ENCODE data around the gene C6orf89.

C6orf89 gene

DNA sequence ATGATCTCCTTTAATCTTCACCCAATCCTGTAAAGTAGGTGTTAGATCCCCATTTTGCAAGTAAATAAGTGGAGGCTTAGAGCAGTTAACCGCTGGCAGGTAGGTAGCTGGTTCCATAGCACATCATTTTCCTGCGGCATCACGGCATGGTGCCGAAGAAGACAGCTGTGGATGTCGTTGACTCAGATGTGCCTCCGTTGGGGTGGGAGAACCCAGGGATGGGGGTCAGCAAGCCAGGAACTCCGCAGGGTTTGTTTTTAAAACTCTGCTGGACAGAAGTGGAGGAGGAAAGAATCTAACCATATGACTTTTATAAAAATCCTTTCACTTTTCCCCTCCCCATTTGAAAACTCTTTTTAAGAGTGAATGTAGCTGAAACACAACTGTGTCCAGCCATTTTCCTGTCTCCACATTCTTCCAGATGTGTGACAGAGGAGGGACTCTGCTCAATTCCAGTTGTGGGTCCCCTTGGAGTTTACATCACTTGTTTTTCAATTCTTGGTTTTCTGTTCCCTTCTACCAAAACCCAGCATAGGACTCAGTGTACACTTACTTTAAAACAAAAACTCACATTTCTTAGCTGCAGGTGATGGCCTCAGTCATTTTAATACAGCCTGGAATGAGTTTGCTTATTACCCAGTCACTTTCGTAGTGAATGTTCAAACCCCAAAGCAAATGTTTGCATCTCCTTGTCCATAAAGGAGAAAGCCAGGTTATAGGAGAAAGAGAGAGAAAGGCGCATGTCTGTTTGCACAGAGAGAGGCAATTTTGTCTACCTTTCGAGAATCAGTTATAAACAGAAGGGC is 41.2 kb downstream of the C6orf89 start:
- TF ChIP-seq FOXP2 (optimal IDR thresholded peaks at IDR 0.05; ENCODE audit: control extremely low read depth, extremely low read length, insufficient read depth) (no peak), POLR2AphosphoS5 (IDR thresholded peaks at IDR 0.05; ENCODE audit: borderline replicate concordance, low read depth, low read length) (no peak)
- Histone ChIP-seq H3K27ac (no peak overlapping the region), H3K9ac (ENCODE audit: insufficient read length) (no peak overlapping the region)

DNA sequence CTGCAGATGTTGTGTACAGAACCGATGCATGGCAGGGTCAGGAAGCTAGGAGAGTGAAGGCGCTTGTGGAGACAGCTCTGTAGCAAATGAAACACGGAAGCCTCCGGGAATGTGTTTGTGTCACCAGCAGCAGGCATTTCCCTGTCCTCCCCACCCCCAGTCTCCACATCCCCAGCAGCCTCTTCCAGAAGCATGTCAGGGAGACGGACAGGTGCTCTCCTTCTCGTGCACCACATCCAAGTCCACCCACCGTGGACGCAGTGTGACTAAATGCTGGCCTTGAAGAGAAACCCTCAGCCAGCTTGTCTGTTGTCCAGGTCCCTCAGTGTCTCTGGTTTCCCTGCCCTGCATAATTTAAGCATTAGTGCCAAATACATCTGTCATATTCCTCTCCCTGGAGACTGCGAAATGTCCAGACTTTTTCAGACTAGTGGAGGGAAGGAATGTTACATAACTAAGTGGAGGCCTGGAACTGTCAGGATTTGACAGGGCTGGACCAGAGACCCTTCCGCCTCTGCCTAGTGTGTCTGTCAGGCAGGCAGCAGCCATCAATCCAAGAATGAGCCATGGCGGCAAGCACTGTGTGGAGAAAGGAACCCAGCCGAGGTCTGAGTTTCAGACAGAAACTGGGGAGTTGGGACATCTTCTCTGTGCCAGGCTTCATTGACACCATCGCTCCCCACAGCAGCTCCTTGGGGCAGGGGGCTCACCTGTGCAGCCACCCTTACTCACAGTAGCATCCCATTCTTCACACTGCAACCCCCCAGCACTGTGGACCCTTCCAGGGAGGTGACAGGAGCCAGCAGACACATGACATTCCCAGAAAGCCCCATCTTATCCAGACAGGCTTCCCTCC is 42.2 kb downstream of the C6orf89 start:
- H3K9me3 ChIP-seq (ENCODE audit: low read depth, low read length), result no peaks in the 10 kb centered on the region
- no peak for TF ChIP-seq EZH2 (IDR thresholded peaks at IDR 0.05)
- no peak for TF ChIP-seq POLR2AphosphoS5 (IDR thresholded peaks at IDR 0.05; ENCODE audit: borderline replicate concordance, low read depth, low read length)
- TF ChIP-seq FOXP2 (optimal IDR thresholded peaks at IDR 0.05; ENCODE audit: control extremely low read depth, extremely low read length, insufficient read depth), result no peak
- no peak for DNase-seq (ENCODE audit: low read depth, low spot score)
- H3K27ac ChIP-seq, result no peak overlapping the region
- H3K36me3 ChIP-seq (ENCODE audit: insufficient read depth, low read length), result no peaks in the 10 kb centered on the region; the same call in 1 of the 2 replicates
- no peak overlapping the region for H3K9ac ChIP-seq (ENCODE audit: insufficient read length)
- H3K4me3 ChIP-seq, result no peak overlapping the region

More for the DNA sequence above, 41.2 kb downstream of the C6orf89 start:
- Histone ChIP-seq H3K9me3 (ENCODE audit: low read depth, low read length) (no peaks in the 10 kb centered on the region), H3K4me3 (no peak overlapping the region), H3K36me3 (ENCODE audit: insufficient read depth, low read length) (no peaks in the 10 kb centered on the region; the same call in 1 of the 2 replicates)
- no peak for DNase-seq (ENCODE audit: low read depth, low spot score)

DNA sequence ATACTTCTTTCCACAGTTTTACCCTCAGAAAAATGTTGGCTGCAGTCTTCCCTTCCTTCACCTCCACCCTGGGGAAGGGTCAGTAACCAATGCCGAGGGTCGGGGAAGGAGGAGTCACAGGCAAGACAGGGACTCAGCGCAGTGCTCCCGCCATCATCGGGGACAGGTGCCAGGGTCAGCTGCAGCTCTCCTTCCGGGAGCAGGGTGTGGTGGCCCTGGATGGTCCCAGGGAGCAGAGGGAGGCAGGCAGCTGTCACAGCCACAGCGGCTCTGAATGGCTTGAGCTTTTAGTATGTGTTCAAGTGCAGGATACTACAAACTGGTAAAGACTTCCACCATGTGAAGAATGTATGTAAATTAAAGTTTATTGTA is 42.8 kb downstream of the C6orf89 start:
- H3K27ac ChIP-seq, result no peak overlapping the region
- no peak for DNase-seq (ENCODE audit: low read depth, low spot score)
- no peak for TF ChIP-seq POLR2AphosphoS5 (IDR thresholded peaks at IDR 0.05; ENCODE audit: borderline replicate concordance, low read depth, low read length)
- no peak for TF ChIP-seq EZH2 (IDR thresholded peaks at IDR 0.05)
- TF ChIP-seq FOXP2 (optimal IDR thresholded peaks at IDR 0.05; ENCODE audit: control extremely low read depth, extremely low read length, insufficient read depth), result no peak
- H3K9ac ChIP-seq (ENCODE audit: insufficient read length), result no peak overlapping the region
- no peaks in the 10 kb centered on the region for H3K9me3 ChIP-seq (ENCODE audit: low read depth, low read length)
- no peaks in the 10 kb centered on the region; the same call in 1 of the 2 replicates for H3K36me3 ChIP-seq (ENCODE audit: insufficient read depth, low read length)
- no peak overlapping the region for H3K4me3 ChIP-seq

DNA sequence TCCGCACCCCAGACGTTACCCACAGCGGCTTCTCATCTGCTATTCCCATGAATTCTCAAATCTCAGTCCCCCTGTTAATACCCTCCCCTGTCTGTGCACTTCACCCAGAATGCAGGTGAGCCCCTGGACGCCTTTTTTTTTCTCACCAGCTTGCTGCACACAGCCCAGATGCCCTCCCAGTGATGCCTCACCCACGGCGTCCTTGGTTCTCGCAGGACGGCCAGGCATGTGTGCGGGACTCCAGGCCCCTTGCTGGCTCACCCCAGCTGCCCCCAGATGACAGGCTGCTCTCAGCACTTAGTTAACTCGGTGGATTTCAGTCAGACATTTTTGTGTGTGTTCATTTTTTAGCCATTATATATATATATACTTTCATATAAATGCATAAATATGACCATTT is 43.4 kb downstream of the C6orf89 start:
- Histone ChIP-seq H3K9ac (ENCODE audit: insufficient read length) (no peak overlapping the region), H3K9me3 (ENCODE audit: low read depth, low read length) (no peaks in the 10 kb centered on the region), H3K36me3 (ENCODE audit: insufficient read depth, low read length) (no peaks in the 10 kb centered on the region; the same call in 1 of the 2 replicates), H3K27ac (no peak overlapping the region), H3K4me3 (no peak overlapping the region)
- DNase-seq (ENCODE audit: low read depth, low spot score), result no peak
- no peak for TF ChIP-seq POLR2AphosphoS5 (IDR thresholded peaks at IDR 0.05; ENCODE audit: borderline replicate concordance, low read depth, low read length)
- TF ChIP-seq FOXP2 (optimal IDR thresholded peaks at IDR 0.05; ENCODE audit: control extremely low read depth, extremely low read length, insufficient read depth), result no peak
- no peak for TF ChIP-seq EZH2 (IDR thresholded peaks at IDR 0.05)

DNA sequence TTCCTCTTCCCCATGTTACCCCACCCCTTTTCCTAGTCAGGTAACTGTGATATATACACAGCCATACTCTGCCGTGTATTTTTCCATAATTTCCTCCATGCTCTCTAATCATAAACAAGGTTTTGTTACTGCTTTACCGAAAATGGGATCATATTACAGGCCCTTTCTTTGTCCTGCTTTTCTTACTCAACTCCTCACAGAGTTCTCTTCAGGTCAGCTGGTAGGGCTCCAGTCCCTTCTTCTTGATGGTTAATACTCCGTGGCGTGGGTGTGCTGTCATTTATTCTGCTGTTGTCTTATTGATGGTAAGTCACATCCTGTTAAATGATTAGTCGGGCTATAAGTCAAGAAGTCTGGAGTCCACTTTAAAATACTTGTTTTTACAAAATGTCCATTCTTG is 43.9 kb downstream of the C6orf89 start:
- no peak for DNase-seq (ENCODE audit: low read depth, low spot score)
- Histone ChIP-seq H3K9ac (ENCODE audit: insufficient read length) (no peak overlapping the region), H3K36me3 (ENCODE audit: insufficient read depth, low read length) (no peaks in the 10 kb centered on the region), H3K9me3 (ENCODE audit: low read depth, low read length) (no peaks in the 10 kb centered on the region), H3K4me3 (no peak overlapping the region), H3K27ac (no peak overlapping the region)
- TF ChIP-seq POLR2AphosphoS5 (IDR thresholded peaks at IDR 0.05; ENCODE audit: borderline replicate concordance, low read depth, low read length) (no peak), FOXP2 (optimal IDR thresholded peaks at IDR 0.05; ENCODE audit: control extremely low read depth, extremely low read length, insufficient read depth) (no peak), EZH2 (IDR thresholded peaks at IDR 0.05) (no peak)

DNA sequence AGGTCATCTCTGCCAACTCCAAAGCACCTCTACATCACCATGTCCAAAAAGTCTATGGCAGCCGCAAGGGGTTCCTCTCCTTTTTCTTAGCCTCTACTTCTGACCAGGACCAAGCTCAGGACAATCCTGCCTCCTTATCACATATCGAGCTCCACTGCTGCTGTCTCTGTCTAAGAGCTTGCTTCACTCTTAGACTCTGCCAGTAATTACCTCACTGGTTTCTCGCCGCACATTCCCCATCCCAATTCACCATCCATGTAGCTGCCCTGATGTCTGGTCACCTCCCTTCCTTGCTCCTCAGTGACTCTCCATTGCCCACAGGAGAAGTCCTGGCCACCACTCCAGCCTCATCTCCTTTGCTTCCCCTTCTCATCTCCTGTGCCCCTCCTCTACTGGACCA is 44.7 kb downstream of the C6orf89 start:
- Histone ChIP-seq H3K9ac (ENCODE audit: insufficient read length) (no peak overlapping the region), H3K36me3 (ENCODE audit: insufficient read depth, low read length) (no peaks in the 10 kb centered on the region), H3K9me3 (ENCODE audit: low read depth, low read length) (no peaks in the 10 kb centered on the region), H3K4me3 (no peak overlapping the region), H3K27ac (no peak overlapping the region)
- TF ChIP-seq FOXP2 (optimal IDR thresholded peaks at IDR 0.05; ENCODE audit: control extremely low read depth, extremely low read length, insufficient read depth) (no peak), POLR2AphosphoS5 (IDR thresholded peaks at IDR 0.05; ENCODE audit: borderline replicate concordance, low read depth, low read length) (no peak), EZH2 (IDR thresholded peaks at IDR 0.05) (no peak)
- DNase-seq (ENCODE audit: low read depth, low spot score), result no peak

DNA sequence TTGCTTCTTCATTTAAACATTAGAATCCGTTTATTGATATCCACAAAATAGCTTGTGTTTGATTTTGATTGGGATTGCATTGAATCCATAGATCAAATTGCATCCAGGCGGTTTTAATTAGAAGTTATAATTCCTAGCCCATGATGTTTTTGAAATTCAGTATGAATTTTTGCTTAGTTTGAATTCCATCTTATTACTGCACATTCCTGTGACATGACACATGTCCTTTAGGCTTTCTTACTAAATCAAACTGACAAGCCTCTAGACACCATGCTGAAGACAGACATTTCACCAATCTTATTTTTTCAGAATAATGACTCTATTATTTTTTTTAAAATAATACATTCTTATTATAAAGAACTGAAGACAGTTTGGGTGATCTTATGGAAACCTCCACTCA is 47.4 kb downstream of the C6orf89 start:
- no peak overlapping the region for H3K4me3 ChIP-seq
- no peaks in the 10 kb centered on the region for H3K9me3 ChIP-seq (ENCODE audit: low read depth, low read length)
- TF ChIP-seq EZH2 (IDR thresholded peaks at IDR 0.05), result no peak
- no peak for TF ChIP-seq FOXP2 (optimal IDR thresholded peaks at IDR 0.05; ENCODE audit: control extremely low read depth, extremely low read length, insufficient read depth)
- no peak for TF ChIP-seq POLR2AphosphoS5 (IDR thresholded peaks at IDR 0.05; ENCODE audit: borderline replicate concordance, low read depth, low read length)
- DNase-seq (ENCODE audit: low read depth, low spot score), result no peak
- no peak overlapping the region for H3K27ac ChIP-seq
- no peaks in the 10 kb centered on the region for H3K36me3 ChIP-seq (ENCODE audit: insufficient read depth, low read length)
- no peak overlapping the region for H3K9ac ChIP-seq (ENCODE audit: insufficient read length)

DNA sequence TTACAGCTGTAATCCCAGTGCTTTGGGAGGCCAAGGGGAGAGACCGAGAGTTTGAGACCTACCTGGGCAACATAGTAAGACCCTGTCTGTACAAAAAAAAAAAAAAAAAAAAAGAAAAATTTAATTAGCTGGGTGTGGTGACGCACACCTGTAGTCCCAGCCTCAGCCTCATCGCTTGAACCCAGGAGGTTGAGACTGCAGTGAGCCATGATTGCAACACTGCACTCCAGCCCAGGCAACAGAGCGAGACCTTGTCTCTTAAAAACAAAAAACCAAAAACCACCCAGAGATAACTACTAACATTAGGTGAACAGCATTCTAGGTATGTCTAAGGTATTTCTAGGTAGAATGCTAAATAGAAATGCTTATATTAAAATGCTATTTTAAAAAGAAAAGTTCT is 47.8 kb downstream of the C6orf89 start:
- H3K9me3 ChIP-seq (ENCODE audit: low read depth, low read length), result no peaks in the 10 kb centered on the region
- H3K36me3 ChIP-seq (ENCODE audit: insufficient read depth, low read length), result no peaks in the 10 kb centered on the region
- no peak overlapping the region for H3K9ac ChIP-seq (ENCODE audit: insufficient read length)
- TF ChIP-seq POLR2AphosphoS5 (IDR thresholded peaks at IDR 0.05; ENCODE audit: borderline replicate concordance, low read depth, low read length) (no peak), EZH2 (IDR thresholded peaks at IDR 0.05) (no peak), FOXP2 (optimal IDR thresholded peaks at IDR 0.05; ENCODE audit: control extremely low read depth, extremely low read length, insufficient read depth) (no peak)
- no peak overlapping the region for H3K27ac ChIP-seq
- no peak overlapping the region for H3K4me3 ChIP-seq
- DNase-seq (ENCODE audit: low read depth, low spot score), result no peak

All from SK-N-MC (cell line).